Measurements from ENCODE around the gene EXTL1. TPM values are rescaled to one million over a fixed set of nuclear protein-coding genes. Genes with fewer than 3 reads are reported as not detected.

EXTL1 gene, protein sequence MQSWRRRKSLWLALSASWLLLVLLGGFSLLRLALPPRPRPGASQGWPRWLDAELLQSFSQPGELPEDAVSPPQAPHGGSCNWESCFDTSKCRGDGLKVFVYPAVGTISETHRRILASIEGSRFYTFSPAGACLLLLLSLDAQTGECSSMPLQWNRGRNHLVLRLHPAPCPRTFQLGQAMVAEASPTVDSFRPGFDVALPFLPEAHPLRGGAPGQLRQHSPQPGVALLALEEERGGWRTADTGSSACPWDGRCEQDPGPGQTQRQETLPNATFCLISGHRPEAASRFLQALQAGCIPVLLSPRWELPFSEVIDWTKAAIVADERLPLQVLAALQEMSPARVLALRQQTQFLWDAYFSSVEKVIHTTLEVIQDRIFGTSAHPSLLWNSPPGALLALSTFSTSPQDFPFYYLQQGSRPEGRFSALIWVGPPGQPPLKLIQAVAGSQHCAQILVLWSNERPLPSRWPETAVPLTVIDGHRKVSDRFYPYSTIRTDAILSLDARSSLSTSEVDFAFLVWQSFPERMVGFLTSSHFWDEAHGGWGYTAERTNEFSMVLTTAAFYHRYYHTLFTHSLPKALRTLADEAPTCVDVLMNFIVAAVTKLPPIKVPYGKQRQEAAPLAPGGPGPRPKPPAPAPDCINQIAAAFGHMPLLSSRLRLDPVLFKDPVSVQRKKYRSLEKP
- 0.74 TPM for total RNA-seq

- intact Hi-C loops (cut with DNase I), result no loop called here
- Histone ChIP-seq H3K27me3 (no peaks in the 10 kb centered on the region), H3K4me3 (peak within 1 kb of the TSS; percentile 27 to 36), H3K9me3 (no peaks in the 10 kb centered on the region), H3K4me1 (peaks cover 9% of the 10 kb centered on the region), H3K27ac (peak within 1 kb of the TSS; percentile 7), H3K36me3 (no peaks in the 10 kb centered on the region)
- DNase-seq (ENCODE audit: extremely low spot score in 2 of 2), result no peak
- TF ChIP-seq POLR2AphosphoS5 (IDR thresholded peaks at IDR 0.05; ENCODE audit: insufficient read depth in 1 of 2, low read depth in 1 of 2) (no peak), POLR2A (IDR thresholded peaks at IDR 0.05) (no peak)
- TF ChIP-seq, protein P1, sequence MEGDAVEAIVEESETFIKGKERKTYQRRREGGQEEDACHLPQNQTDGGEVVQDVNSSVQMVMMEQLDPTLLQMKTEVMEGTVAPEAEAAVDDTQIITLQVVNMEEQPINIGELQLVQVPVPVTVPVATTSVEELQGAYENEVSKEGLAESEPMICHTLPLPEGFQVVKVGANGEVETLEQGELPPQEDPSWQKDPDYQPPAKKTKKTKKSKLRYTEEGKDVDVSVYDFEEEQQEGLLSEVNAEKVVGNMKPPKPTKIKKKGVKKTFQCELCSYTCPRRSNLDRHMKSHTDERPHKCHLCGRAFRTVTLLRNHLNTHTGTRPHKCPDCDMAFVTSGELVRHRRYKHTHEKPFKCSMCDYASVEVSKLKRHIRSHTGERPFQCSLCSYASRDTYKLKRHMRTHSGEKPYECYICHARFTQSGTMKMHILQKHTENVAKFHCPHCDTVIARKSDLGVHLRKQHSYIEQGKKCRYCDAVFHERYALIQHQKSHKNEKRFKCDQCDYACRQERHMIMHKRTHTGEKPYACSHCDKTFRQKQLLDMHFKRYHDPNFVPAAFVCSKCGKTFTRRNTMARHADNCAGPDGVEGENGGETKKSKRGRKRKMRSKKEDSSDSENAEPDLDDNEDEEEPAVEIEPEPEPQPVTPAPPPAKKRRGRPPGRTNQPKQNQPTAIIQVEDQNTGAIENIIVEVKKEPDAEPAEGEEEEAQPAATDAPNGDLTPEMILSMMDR (IDR thresholded peaks at IDR 0.05), result no peak
Measured at GRCh38 chr1:26021647-26022403, at the start of gene EXTL1. EXTL1 (plus strand) TSS chr1:26021775; CDS start chr1:26022647, 872 bp downstream.

- Histone ChIP-seq H3K36me3 (peaks cover 0 to 61% of the 10 kb centered on the region in 2 donors), H3K9me3 (no peaks in the 10 kb centered on the region), H3K4me1 (no peaks in the 10 kb centered on the region), H3K27ac (no peak overlapping the region), H3K27me3 (no peaks in the 10 kb centered on the region), H3K4me3 (no peak overlapping the region)
- intact Hi-C loops (cut with DNase I), result no loop called here
- no peak for DNase-seq (ENCODE audit: extremely low spot score in 2 of 2)
- TF ChIP-seq, protein P1 (IDR thresholded peaks at IDR 0.05), result no peak
- TF ChIP-seq POLR2AphosphoS5 (IDR thresholded peaks at IDR 0.05; ENCODE audit: insufficient read depth in 1 of 2, low read depth in 1 of 2) (no peak), POLR2A (IDR thresholded peaks at IDR 0.05) (no peak)
Measured at GRCh38 chr1:25971811-25972180, 49.8 kb upstream of the EXTL1 start.

DNA sequence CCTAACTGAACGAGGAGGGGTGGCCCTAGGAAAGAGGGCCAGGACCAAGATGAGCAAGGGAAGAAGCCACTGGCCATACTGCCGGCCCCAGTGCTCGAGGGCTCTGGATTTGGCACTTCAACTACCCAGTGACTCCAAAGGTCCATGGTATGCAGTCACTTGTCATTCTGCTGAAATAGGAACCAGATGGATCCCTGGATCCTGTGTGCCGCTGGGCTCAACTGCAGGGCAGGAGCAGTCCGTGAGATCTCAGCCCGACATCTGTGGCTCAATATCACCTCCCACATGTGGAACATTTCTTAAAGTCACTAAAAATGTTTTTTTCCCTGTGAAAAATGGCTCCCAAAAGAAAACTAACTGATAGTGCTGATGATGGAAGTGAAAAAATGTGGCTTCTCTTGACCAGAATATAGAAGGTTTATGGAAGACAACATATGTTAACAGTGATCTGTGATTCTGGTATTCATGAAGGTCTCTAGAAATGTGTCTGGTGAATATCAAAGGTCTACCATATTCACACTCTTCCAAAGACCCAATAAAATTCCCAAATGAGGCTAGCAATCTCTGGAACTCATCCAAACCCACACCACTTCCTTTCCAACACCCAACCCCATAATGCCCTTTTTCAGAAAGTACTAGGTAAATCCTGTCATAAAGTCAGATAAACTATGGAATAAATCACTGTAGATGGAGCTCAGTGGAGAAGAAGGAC, 47.8 kb upstream of the EXTL1 start:
- Histone ChIP-seq H3K4me1 (no peaks in the 10 kb centered on the region), H3K27me3 (no peaks in the 10 kb centered on the region), H3K9me3 (no peaks in the 10 kb centered on the region), H3K4me3 (no peak overlapping the region), H3K27ac (no peak overlapping the region), H3K36me3 (peaks cover 0 to 61% of the 10 kb centered on the region in 2 donors)
- intact Hi-C loops (cut with DNase I), result no loop called here
- DNase-seq (ENCODE audit: extremely low spot score in 2 of 2), result no peak
- no peak for TF ChIP-seq POLR2AphosphoS5 (IDR thresholded peaks at IDR 0.05; ENCODE audit: insufficient read depth in 1 of 2, low read depth in 1 of 2)
- TF ChIP-seq, protein P1 (IDR thresholded peaks at IDR 0.05), result no peak
- no peak for TF ChIP-seq POLR2A (IDR thresholded peaks at IDR 0.05)

DNA sequence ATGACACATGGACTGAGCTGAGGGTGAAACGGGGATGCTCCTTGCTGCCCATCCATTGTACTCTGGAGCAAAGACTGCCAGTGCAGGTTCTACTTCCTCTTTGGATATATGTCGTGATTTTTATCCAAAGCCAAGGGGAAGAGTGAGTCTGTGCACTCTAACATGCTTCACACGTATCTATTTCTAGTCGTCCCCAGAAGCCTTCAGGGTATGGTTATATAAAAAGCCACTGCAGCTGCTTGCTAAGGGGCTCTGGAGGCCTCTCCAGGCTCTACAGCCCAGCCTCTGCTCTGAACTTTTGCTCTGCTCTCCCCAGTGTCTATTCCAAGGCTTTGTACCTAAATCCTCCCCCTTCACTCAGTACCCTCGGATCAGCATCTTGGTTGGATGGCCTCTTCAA, 43.8 kb upstream of the EXTL1 start:
- H3K4me1 ChIP-seq, result no peaks in the 10 kb centered on the region
- DNase-seq (ENCODE audit: extremely low spot score in 2 of 2), result no peak
- intact Hi-C loops (cut with DNase I), result no loop called here
- H3K27me3 ChIP-seq, result no peaks in the 10 kb centered on the region
- H3K36me3 ChIP-seq, result peaks cover 0 to 54% of the 10 kb centered on the region in 2 donors
- no peak for TF ChIP-seq POLR2AphosphoS5 (IDR thresholded peaks at IDR 0.05; ENCODE audit: insufficient read depth in 1 of 2, low read depth in 1 of 2)
- no peak for TF ChIP-seq POLR2A (IDR thresholded peaks at IDR 0.05)
- TF ChIP-seq, protein P1 (IDR thresholded peaks at IDR 0.05), result no peak
- no peak overlapping the region for H3K27ac ChIP-seq
- no peak overlapping the region for H3K4me3 ChIP-seq
- no peaks in the 10 kb centered on the region for H3K9me3 ChIP-seq

All from vagina (tissue), 2 donors.